KG1 (cell line): Measurements from ENCODE around the gene ASB16.
A peak's percentile ranks its signal among the peaks of the same experiment; 100 is the strongest.

Experiments
- DNase-seq: peaks from one replicate; lab custom pipeline; 2025; lab: John Stamatoyannopoulos, UW

The ASB16 gene

GRCh38 chr17:44210342-44211192 lies 40.1 kb downstream of the ASB16 start:
- DNase-seq: peak; percentile 78

GRCh38 chr17:44211281-44212265 lies 41.1 kb downstream of the ASB16 start:
- no peak for DNase-seq

DNA sequence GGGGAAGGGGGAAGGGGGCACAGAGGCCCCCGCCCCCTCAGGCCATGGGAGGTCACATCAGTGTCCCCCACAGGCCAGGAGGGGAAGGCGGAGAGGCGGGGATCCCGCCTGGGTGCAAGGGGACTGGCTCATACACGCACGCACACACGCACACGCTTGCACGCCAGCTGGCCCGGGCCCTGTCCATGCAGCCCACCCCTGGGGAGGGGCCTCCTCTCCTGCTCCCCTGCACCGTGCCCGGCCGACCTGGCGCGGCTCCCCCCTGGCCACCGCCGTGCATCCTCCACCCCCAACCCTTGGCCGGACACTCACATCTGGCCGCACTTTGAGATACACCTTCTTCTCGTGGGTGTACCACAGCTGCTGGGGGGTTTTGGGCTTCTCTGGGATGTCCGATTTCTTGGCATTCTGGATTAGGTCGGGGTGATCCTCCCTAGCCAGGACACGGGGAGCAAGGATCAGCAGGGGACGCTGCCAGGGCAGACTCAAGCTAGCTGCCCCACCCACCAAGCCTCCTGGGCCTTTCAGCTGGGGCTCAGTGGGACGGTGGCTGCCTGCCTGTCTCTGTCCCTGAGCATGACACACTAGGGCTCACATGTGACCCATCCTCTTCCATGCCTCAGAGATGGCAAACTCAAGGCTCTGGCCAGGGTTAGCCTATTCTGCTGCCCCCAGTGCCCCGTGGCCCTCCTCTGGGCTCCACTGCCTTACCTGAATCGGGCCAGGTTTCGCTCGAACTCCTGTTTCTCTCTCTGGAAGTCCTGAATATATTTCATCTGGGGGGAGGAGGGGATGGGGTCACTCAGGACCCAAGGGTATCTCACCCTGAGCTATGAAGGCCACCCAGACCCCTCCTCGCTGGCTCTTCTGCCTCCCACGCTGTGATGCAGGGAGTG lies 42.3 kb downstream of the ASB16 start:
- DNase-seq: no peak

GRCh38 chr17:44213403-44214229 lies 43.1 kb downstream of the ASB16 start:
- DNase-seq: no peak

- DNase-seq: no peak
These were observed 43.7 kb downstream of the ASB16 start for GRCh38 chr17:44214230-44214494.

DNA sequence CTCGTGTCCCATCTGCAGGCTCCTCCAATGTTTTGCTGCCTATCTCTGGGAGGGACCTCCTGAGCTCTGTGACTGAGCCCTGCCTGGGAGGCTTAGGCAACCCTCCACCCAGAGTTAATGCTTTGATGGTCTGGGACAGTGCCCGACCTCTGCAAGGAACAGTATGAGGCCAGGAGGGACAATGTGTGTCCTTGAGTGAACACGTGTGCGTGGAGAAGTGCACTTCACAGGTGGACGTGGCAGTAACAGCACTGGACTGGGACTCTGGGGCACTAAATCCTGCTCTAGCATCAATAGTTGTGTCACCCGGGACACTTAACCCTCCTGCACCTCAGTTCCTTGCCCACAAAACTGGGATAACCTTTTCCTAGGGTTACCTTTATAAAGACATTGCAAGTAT lies 44.4 kb downstream of the ASB16 start:
- DNase-seq: no peak

- no peak for DNase-seq
These were observed 45.7 kb downstream of the ASB16 start for GRCh38 chr17:44216173-44216572.

DNA sequence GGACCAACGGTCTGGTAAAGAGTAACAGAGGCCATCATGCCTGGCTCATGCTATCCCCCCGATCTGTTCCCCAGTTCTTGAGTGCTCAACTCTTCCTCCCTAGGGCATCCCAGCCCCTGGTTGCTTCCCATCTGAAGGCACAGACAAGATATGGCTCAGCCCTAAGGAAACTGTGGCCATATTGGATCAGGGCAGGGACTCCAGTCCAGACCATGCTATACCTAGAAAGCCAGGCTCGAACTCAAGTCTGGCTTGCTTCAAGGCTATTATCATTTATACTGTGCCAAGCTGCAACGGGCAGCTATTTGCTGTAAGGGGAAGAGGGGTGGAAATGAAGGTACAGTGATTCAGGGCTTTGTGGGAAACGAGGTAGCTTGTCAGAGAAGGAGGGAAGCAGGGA lies 46.2 kb downstream of the ASB16 start:
- DNase-seq: no peak

- DNase-seq: no peak
These were observed 47.3 kb downstream of the ASB16 start for GRCh38 chr17:44217738-44218343.

- peak; percentile 71 for DNase-seq
These were observed 48.0 kb downstream of the ASB16 start for GRCh38 chr17:44218344-44219107.

DNA sequence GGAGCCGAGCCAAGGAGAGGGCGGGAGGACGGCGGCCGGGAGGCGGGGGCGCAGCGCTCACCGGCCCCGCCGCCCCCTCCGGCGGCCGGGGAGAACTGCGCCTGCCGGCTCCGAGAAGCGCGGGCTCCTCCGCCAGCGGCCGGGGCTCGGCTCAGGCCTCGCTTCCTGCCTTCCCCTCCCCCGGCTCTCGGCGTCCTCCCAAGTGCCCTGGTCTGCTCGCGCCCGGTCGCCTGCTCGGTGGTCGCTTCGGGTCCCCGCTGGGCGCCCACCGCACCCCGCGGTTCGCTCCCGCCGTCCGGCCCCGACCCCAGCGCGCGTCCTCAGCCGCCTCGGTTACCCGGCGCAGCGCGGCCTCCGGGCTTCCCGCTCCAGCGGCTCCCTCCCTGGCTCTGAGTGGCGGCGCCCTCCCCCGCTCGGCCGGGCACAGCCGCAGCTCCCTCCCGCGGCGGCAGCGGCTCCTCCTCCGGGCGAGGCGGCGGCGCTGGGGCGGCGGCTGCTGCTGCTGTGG lies 48.7 kb downstream of the ASB16 start:
- no peak for DNase-seq

- DNase-seq: peak; percentile 54
These were observed 49.2 kb downstream of the ASB16 start, which contains the start of gene UBTF for GRCh38 chr17:44219616-44220212. TSS of gene UBTF (minus strand) at chr17:44219675. CDS start at chr17:44218229, 1,446 bp downstream.

GRCh38 chr17:44220213-44221083 lies 49.9 kb downstream of the ASB16 start:
- no peak for DNase-seq

DNA sequence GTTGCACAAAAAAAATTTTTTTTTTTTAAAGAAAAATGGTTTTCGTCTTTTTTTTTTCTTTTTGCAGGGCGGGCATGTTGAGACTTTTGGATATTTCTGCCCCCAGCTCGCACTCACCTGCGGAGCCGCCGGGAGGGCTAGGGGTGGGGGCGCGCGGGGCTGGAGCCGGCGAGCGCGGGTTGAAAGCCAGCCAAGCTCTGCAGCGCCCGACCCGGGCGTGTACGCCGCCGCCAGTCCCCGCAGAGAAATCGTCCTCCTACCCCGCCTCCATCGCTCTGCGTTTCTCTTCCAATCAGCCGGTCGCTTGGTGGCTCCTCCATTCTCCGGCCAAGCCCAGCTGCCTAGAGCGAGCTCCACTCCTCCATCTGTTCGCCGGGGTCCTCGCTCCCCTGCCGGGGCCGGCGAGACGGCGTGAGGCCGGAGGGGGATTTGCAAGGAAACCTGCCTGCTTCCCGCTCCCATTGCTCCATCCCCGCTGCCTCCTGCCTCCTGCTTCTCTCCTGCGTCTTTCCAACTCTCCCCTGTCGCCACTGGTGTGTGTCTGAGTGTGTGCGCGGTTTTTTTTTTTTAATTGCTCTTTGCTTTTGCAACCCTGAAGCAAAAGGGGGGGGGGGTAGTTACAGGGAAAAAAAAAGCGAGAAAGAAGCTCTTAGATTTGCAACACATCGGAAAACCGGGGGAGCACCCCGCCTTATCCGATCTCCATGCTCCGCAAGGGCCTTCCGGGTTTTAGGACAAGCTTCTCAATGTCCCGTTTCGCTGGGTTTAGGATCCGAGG lies 50.8 kb downstream of the ASB16 start:
- peak; percentile 53 for DNase-seq

DNA sequence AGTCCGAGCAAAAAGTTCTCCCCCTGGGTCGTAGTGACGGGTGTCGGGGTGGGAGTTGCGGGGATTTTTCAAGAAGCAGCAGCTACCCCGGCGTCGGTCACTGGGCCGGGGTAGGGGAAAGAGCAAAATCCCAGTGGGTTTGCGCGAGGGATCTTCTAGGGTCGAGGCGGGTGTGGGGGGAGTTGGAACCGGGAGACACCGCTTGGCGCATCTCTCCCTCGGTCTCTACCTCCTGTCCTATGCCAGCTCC lies 51.3 kb downstream of the ASB16 start:
- no peak for DNase-seq

- DNase-seq: no peak
These were observed 51.8 kb downstream of the ASB16 start for GRCh38 chr17:44222112-44222869.

- DNase-seq: no peak
These were observed 53.1 kb downstream of the ASB16 start for GRCh38 chr17:44223541-44224071.
